ENCODE data around the gene CYTH1.

GRCh38 chr17:78794864-78795640 is 13.0 kb upstream of the CYTH1 start:
- TF ChIP-seq ZNF202 (tag by site-specific recombination; IDR thresholded peaks at IDR 0.05; ENCODE audit: borderline replicate concordance) (no peak), ZNF513 (tag by site-specific recombination; IDR thresholded peaks at IDR 0.05) (no peak)

All from HEK293 (cell line).